Brain microvascular endothelial cell (primary cell): ENCODE results near the gene ZNF783.
"Not testable (repeated sequence)": the region's sequence is repeated elsewhere in the genome, so short reads cannot be mapped to it uniquely, and the experiment has no call there.

Experiments
- DNase-seq: peaks from one replicate; pipeline ENCODE4 v3.0.0-alpha.2; 2020
- H3K27ac ChIP-seq: fragments of 250-450 bp; sonication (Bioruptor Pico); 2 replicates; pipeline ENCODE4 v1.5.1; 2020; ENCODE audit warnings: mild to moderate bottlenecking, moderate library complexity
- H3K27me3 ChIP-seq: fragments of 250-450 bp; sonication (Bioruptor Pico); replicated peaks from 2 replicates; pipeline ENCODE4 v1.5.1; 2020; ENCODE audit warnings: mild to moderate bottlenecking
- H3K36me3 ChIP-seq: fragments of 250-450 bp; sonication (Bioruptor Pico); replicated peaks from 2 replicates; pipeline ENCODE4 v1.5.1; 2020; ENCODE audit warnings: mild to moderate bottlenecking
- H3K4me3 ChIP-seq: 2 replicates; pipeline ENCODE4 v1.5.1; 2011; ENCODE audit warnings: low read depth, mild to moderate bottlenecking, control low read depth, low read length, moderate library complexity
- CTCF ChIP-seq: IDR thresholded peaks from 2 replicates; pipeline ENCODE4 v1.5.1; 2011; ENCODE audit warnings: low read depth, mild to moderate bottlenecking, moderate library complexity, low read length, control low read depth, inconsistent platforms; ENCODE audit errors: missing control alignments
- in situ Hi-C: cut with HindIII; loops from 2 replicates; pipeline ENCODE4 v1.10.0; 2017; ENCODE audit warnings: low sequenced_read_pairs, low pct_ligation_motif_present

The ZNF783 gene

GRCh38 chr7:149322737-149323136 lies 60.7 kb downstream of the ZNF783 start:
- Histone ChIP-seq H3K36me3 (no peaks in the 10 kb centered on the region), H3K27ac (peak overlapping the region; percentile 53), H3K27me3 (no peaks in the 10 kb centered on the region), H3K4me3 (no peak overlapping the region)
- DNase-seq: no peak
- in situ Hi-C loops: no loop called here
- TF ChIP-seq CTCF: no peak

- H3K27me3 ChIP-seq: no peaks in the 10 kb centered on the region
- in situ Hi-C loops: no loop called here
- no peak overlapping the region for H3K27ac ChIP-seq
- no peak for DNase-seq
- TF ChIP-seq CTCF: no peak
- no peak overlapping the region for H3K4me3 ChIP-seq
- no peaks in the 10 kb centered on the region for H3K36me3 ChIP-seq
Observed at GRCh38 chr7:149325248-149325647, 63.3 kb downstream of the ZNF783 start.

- in situ Hi-C loops: no loop called here
- no peaks in the 10 kb centered on the region for H3K27me3 ChIP-seq
Observed at GRCh38 chr7:149329265-149329664, 67.3 kb downstream of the ZNF783 start.

GRCh38 chr7:149329766-149330334 lies 67.9 kb downstream of the ZNF783 start:
- no peak for TF ChIP-seq CTCF
- Histone ChIP-seq H3K36me3 (no peaks in the 10 kb centered on the region), H3K27me3 (no peaks in the 10 kb centered on the region), H3K27ac (no peak overlapping the region), H3K4me3 (no peak overlapping the region)
- DNase-seq: no peak
- in situ Hi-C loops: no loop called here

More at GRCh38 chr7:149329265-149329664, 67.3 kb downstream of the ZNF783 start:
- Histone ChIP-seq H3K4me3 (no peak overlapping the region), H3K27ac (no peak overlapping the region), H3K36me3 (no peaks in the 10 kb centered on the region)
- no peak for TF ChIP-seq CTCF
- no peak for DNase-seq

- no peak overlapping the region for H3K4me3 ChIP-seq
- H3K27ac ChIP-seq: no peak overlapping the region
- DNase-seq: no peak
- no peaks in the 10 kb centered on the region for H3K36me3 ChIP-seq
- TF ChIP-seq CTCF: no peak
- in situ Hi-C loops: no loop called here
- H3K27me3 ChIP-seq: no peaks in the 10 kb centered on the region
Observed at GRCh38 chr7:149330914-149331567, 69.0 kb downstream of the ZNF783 start.

- H3K36me3 ChIP-seq, H3K27me3 ChIP-seq, in situ Hi-C loops, H3K27ac ChIP-seq, H3K4me3 ChIP-seq, DNase-seq: not testable (repeated sequence)
Observed at GRCh38 chr7:149332602-149333320, 70.8 kb downstream of the ZNF783 start.
